ENCODE results near the gene LUZP2.

- TF ChIP-seq CTCF (IDR thresholded peaks at IDR 0.05) (no peak), POLR2A (IDR thresholded peaks at IDR 0.05) (no peak), POLR2AphosphoS5 (IDR thresholded peaks at IDR 0.05) (no peak)
Observed at GRCh38 chr11:24575392-24575791, 78.5 kb downstream of the LUZP2 start.
